CD14-positive monocyte (primary cell): ENCODE data around the gene FNDC3B. TPM values are rescaled to one million over a fixed set of nuclear protein-coding genes. Genes with fewer than 3 reads are reported as not detected.

Experiments used
- DNase-seq, 3 donors: peaks; one replicate each; pipeline ENCODE4 v3.0.0-alpha.2; 2011 to 2022
- H2AFZ ChIP-seq: 2 replicates; pipeline ENCODE4 v1.6.0; 2012; ENCODE audit warnings: mild to moderate bottlenecking, low read depth, low read length, inconsistent platforms; ENCODE audit not compliant: insufficient read depth, poor library complexity, severe bottlenecking
- H3K27ac ChIP-seq, 2 donors: 1 replicate in 1 of 2; 2 replicates in 1 of 2; pipeline ENCODE4 v1.5.1; 2012 to 2013; ENCODE audit warnings: low read length in 2 of 2, control low read depth in 1 of 2, inconsistent platforms in 1 of 2, low read depth in 1 of 2, mild to moderate bottlenecking in 1 of 2
- H3K27me3 ChIP-seq, 2 donors: one replicate each; pipeline versions ENCODE4 v1.6.0 to v1.6.1; 2011 to 2013; ENCODE audit warnings: low read length in 2 of 2; ENCODE audit not compliant: control insufficient read depth in 2 of 2, insufficient read depth in 2 of 2
- H3K36me3 ChIP-seq, 2 donors: replicated peaks in 1 of 2; 1 replicate in 1 of 2; 2 replicates in 1 of 2; pipeline versions ENCODE4 v1.5.1 to v1.6.1; 2012 to 2013; ENCODE audit warnings: low read length in 2 of 2, control low read depth in 1 of 2, inconsistent platforms in 1 of 2, mild to moderate bottlenecking in 1 of 2; ENCODE audit not compliant: insufficient read depth in 2 of 2, control insufficient read depth in 1 of 2
- H3K4me1 ChIP-seq, 2 donors: 1 replicate in 1 of 2; 2 replicates in 1 of 2; pipeline versions ENCODE4 v1.5.1 to v1.6.1; 2012 to 2013; ENCODE audit warnings: low read length in 2 of 2, control low read depth in 1 of 2, inconsistent platforms in 1 of 2, mild to moderate bottlenecking in 1 of 2, moderate library complexity in 1 of 2; ENCODE audit not compliant: insufficient read depth in 2 of 2, control insufficient read depth in 1 of 2
- H3K4me2 ChIP-seq: replicated peaks from 2 replicates; pipeline ENCODE3; 2012; ENCODE audit warnings: low read length, moderate library complexity, mild to moderate bottlenecking; ENCODE audit not compliant: poor library complexity, severe bottlenecking; ENCODE audit errors: extremely low read depth
- H3K4me3 ChIP-seq, 3 experiments: fragments of 200-600 bp in 1 of 3; sonication (generic) in 1 of 3; replicated peaks in 1 of 3; 1 replicate in 2 of 3; 2 replicates in 1 of 3; pipeline ENCODE4 v1.5.1; 2011 to 2013; ENCODE audit warnings: low read length in 3 of 3, mild to moderate bottlenecking in 3 of 3, control low read depth in 2 of 3, low read depth in 2 of 3, inconsistent platforms in 1 of 3, moderate library complexity in 1 of 3
- H3K79me2 ChIP-seq: 2 replicates; pipeline ENCODE4 v1.6.0; 2012; ENCODE audit warnings: mild to moderate bottlenecking, control low read depth, inconsistent platforms, low read length, moderate library complexity; ENCODE audit not compliant: insufficient read depth
- H3K9ac ChIP-seq: 2 replicates; pipeline ENCODE4 v1.6.0; 2017; ENCODE audit warnings: low read length, mild to moderate bottlenecking; ENCODE audit not compliant: insufficient read depth, poor library complexity, severe bottlenecking
- H3K9me3 ChIP-seq, 2 donors: replicated peaks in 1 of 2; 1 replicate in 1 of 2; 2 replicates in 1 of 2; pipeline versions ENCODE4 v1.5.1 to v1.6.1; 2012 to 2013; ENCODE audit warnings: low read length in 2 of 2, control low read depth in 1 of 2; ENCODE audit not compliant: control insufficient read depth in 1 of 2, insufficient read depth in 1 of 2
- H4K20me1 ChIP-seq: 2 replicates; pipeline ENCODE4 v1.6.0; 2012; ENCODE audit warnings: mild to moderate bottlenecking, low read length, control low read depth, moderate library complexity; ENCODE audit not compliant: insufficient read depth
- H3K27ac Mint-ChIP-seq, 7 donors: one replicate each; pipeline ENCODE4 v1.8.0; 2020; ENCODE audit warnings: mild to moderate bottlenecking in 7 of 7, mixed read lengths in 7 of 7, moderate library complexity in 6 of 7, inconsistent platforms in 2 of 7
- H3K27me3 Mint-ChIP-seq, 3 donors: one replicate each; pipeline ENCODE4 v1.8.0; 2021 to 2022; ENCODE audit warnings: low read depth in 3 of 3, mild to moderate bottlenecking in 3 of 3, mixed read lengths in 3 of 3, moderate library complexity in 3 of 3, inconsistent platforms in 1 of 3
- H3K36me3 Mint-ChIP-seq, 2 donors: one replicate each; pipeline ENCODE4 v1.8.0; 2020; ENCODE audit warnings: mixed read lengths in 2 of 2, inconsistent platforms in 1 of 2, mild to moderate bottlenecking in 1 of 2
- H3K4me1 Mint-ChIP-seq: one replicate; pipeline ENCODE4 v1.8.0; 2020; ENCODE audit warnings: mild to moderate bottlenecking, mixed read lengths
- H3K4me3 Mint-ChIP-seq, 2 donors: one replicate each; pipeline ENCODE4 v1.8.0; 2020; ENCODE audit warnings: mild to moderate bottlenecking in 2 of 2, mixed read lengths in 2 of 2, moderate library complexity in 1 of 2
- H3K9me3 Mint-ChIP-seq, 7 donors: one replicate each; pipeline ENCODE4 v1.8.0; 2020 to 2022; ENCODE audit warnings: mixed read lengths in 7 of 7, mild to moderate bottlenecking in 6 of 7, moderate library complexity in 6 of 7, inconsistent platforms in 2 of 7
- CTCF ChIP-seq: fragments of 200-600 bp; IDR thresholded peaks from one replicate; pipeline ENCODE4 v1.8.0; 2022; ENCODE audit warnings: antibody characterized with exemption, mild to moderate bottlenecking
- WGBS: methylation state at CpG from one replicate; pipeline ENCODE4 v1.1.5; 2013; ENCODE audit warnings: missing lambda C conversion rate; ENCODE audit not compliant: insufficient coverage; 5-methylcytosine and 5-hydroxymethylcytosine counted together
- intact Hi-C, 2 donors: fragments of 100-400 bp; cut with micrococcal nuclease; formaldehyde crosslinking; loops; one replicate each; pipeline versions ENCODE4 v1.15.0 to v1.15.1; 2023
- polyA plus RNA-seq, 3 donors: library from polyadenylated mRNA; depleted of rRNA in 1 of 3; unstranded in 2 of 3; stranded (reverse) in 1 of 3; fragments of 300-500 nt in 2 of 3; fragments of >200 nt in 1 of 3; fragmentation: Illumina TruSeq in 2 of 3; gene quantifications; 1 replicate in 2 of 3; 2 replicates in 1 of 3; pipeline ENCODE4 v1.2.3, GENCODE V29; 2012 to 2021

The FNDC3B gene
- polyA plus RNA-seq, 3 donors: 19.6 to 36.1 (median 25.7) TPM

- WGBS: 100% methylated on average over 2 of the region's 2 CpGs
- peak overlapping the region in 6 of 7 donors; percentile 13 to 92 (median 78) for H3K27ac Mint-ChIP-seq
Observed at GRCh38 chr3:172177803-172178316, 138.5 kb downstream of the FNDC3B start.

GRCh38 chr3:172179680-172180399, 140.5 kb downstream of the FNDC3B start:
- H3K36me3 Mint-ChIP-seq: peaks cover 17 to 27% of the 10 kb centered on the region in 2 donors
- peaks cover 98% of the 10 kb centered on the region for H4K20me1 ChIP-seq
- peak overlapping the region in 1 of 2 donors; percentile 57 for H3K27ac ChIP-seq
- H3K9me3 ChIP-seq: no peaks in the 10 kb centered on the region
- H3K27me3 Mint-ChIP-seq: no peaks in the 10 kb centered on the region
- no peak overlapping the region for H3K4me3 ChIP-seq
- H3K27ac Mint-ChIP-seq: peak overlapping the region in 6 of 7 donors; percentile 46 to 89 (median 80)
- intact Hi-C loops: loop anchor here in 1 of 2 donors (5.0 kb wide), 1 partner anchor 38 kb away; no protein-coding TSS in a partner anchor
- 57% methylated on average over 2 of the region's 5 CpGs for WGBS
- no peak overlapping the region for H2AFZ ChIP-seq
- no peaks in the 10 kb centered on the region for H3K9me3 Mint-ChIP-seq
- TF ChIP-seq CTCF: no peak
- H3K4me1 Mint-ChIP-seq: peaks cover 67% of the 10 kb centered on the region
- DNase-seq: peak; percentile 39 to 80 (median 54)
- no peak overlapping the region for H3K4me3 Mint-ChIP-seq
- peaks cover 47 to 54% of the 10 kb centered on the region in 2 donors for H3K4me1 ChIP-seq
- peaks cover 97% of the 10 kb centered on the region for H3K79me2 ChIP-seq
- H3K9ac ChIP-seq: no peak overlapping the region
- H3K27me3 ChIP-seq: no peaks in the 10 kb centered on the region
- H3K36me3 ChIP-seq: peaks cover 0 to 9% of the 10 kb centered on the region in 2 donors
- H3K4me2 ChIP-seq: no peak overlapping the region

More at GRCh38 chr3:172177803-172178316, 138.5 kb downstream of the FNDC3B start:
- no peak for DNase-seq
- Histone ChIP-seq H3K4me1 (peaks cover 47 to 54% of the 10 kb centered on the region in 2 donors), H2AFZ (no peak overlapping the region), H4K20me1 (peaks cover 95% of the 10 kb centered on the region), H3K27me3 (no peaks in the 10 kb centered on the region), H3K27ac (peak overlapping the region in 1 of 2 donors; percentile 66), H3K36me3 (peaks cover 0 to 9% of the 10 kb centered on the region in 2 donors), H3K79me2 (peaks cover 96% of the 10 kb centered on the region), H3K4me3 (no peak overlapping the region), H3K4me2 (no peak overlapping the region), H3K9ac (no peak overlapping the region), H3K9me3 (no peaks in the 10 kb centered on the region)
- peaks cover 17 to 22% of the 10 kb centered on the region in 2 donors for H3K36me3 Mint-ChIP-seq
- no peak for TF ChIP-seq CTCF
- H3K9me3 Mint-ChIP-seq: no peaks in the 10 kb centered on the region
- intact Hi-C loops: no loop called here
- H3K4me1 Mint-ChIP-seq: peaks cover 71% of the 10 kb centered on the region
- H3K4me3 Mint-ChIP-seq: no peak overlapping the region
- H3K27me3 Mint-ChIP-seq: no peaks in the 10 kb centered on the region
